ENCODE data around the gene IGFBP7.

GRCh38 chr4:57151481-57151880, 41.3 kb upstream of the IGFBP7 start:
- TF ChIP-seq CTCF (IDR thresholded peaks at IDR 0.05 in 4 of 5, conservative IDR thresholded peaks at IDR 0.05 in 1 of 5) (no peak), POLR2A (IDR thresholded peaks at IDR 0.05) (no peak)

Measured in gastrocnemius medialis (tissue), 4 donors.